HepG2 (cell line): ENCODE data around the gene SGMS1.

Experiments
- CHD4 ChIP-seq: fragments of 200-600 bp; sonication (generic); IDR thresholded peaks from 2 replicates; pipeline ENCODE4 v1.7.0; 2017; ENCODE audit warnings: mild to moderate bottlenecking, low read length, borderline replicate concordance
- ETS1 ChIP-seq: sonication (generic); formaldehyde crosslinking; IDR thresholded peaks from 2 replicates; pipeline ENCODE4 v1.4.0; 2020; ENCODE audit warnings: missing genetic modification reagents
- GTF2F1 ChIP-seq: fragments of 150-350 bp; IDR thresholded peaks from 2 replicates; pipeline ENCODE4 v1.6.1; 2014; ENCODE audit warnings: low read length
- KAT2B ChIP-seq: fragments of 150-350 bp; IDR thresholded peaks from 2 replicates; pipeline ENCODE4 v1.6.1; 2014; ENCODE audit warnings: low read depth, low read length, borderline replicate concordance
- MLLT10 ChIP-seq: sonication (generic); formaldehyde crosslinking; IDR thresholded peaks from 2 replicates; pipeline ENCODE4 v1.4.0; 2020; ENCODE audit warnings: missing genetic modification reagents
- NFAT5 ChIP-seq: sonication (generic); formaldehyde crosslinking; IDR thresholded peaks from 2 replicates; pipeline ENCODE4 v1.4.0; 2020; ENCODE audit warnings: missing genetic modification reagents
- NFIB ChIP-seq: sonication (generic); formaldehyde crosslinking; IDR thresholded peaks from 2 replicates; pipeline ENCODE4 v1.9.0; 2021; ENCODE audit warnings: missing genetic modification reagents, mild to moderate bottlenecking, borderline replicate concordance
- PRDM4 ChIP-seq: sonication (generic); formaldehyde crosslinking; IDR thresholded peaks from 2 replicates; pipeline ENCODE4 v1.9.0; 2021; ENCODE audit warnings: missing genetic modification reagents, borderline replicate concordance
- SNAI1 ChIP-seq: sonication (generic); formaldehyde crosslinking; IDR thresholded peaks from 2 replicates; pipeline ENCODE4 v1.5.0; 2020; ENCODE audit warnings: mild to moderate bottlenecking, missing genetic modification reagents, borderline replicate concordance
- ZNF784 ChIP-seq: sonication (generic); formaldehyde crosslinking; IDR thresholded peaks from 2 replicates; pipeline ENCODE4 v1.5.1; 2020; ENCODE audit warnings: missing genetic modification reagents, mild to moderate bottlenecking, borderline replicate concordance

GRCh38 chr10:50467209-50467608 lies 156.5 kb downstream of the SGMS1 start:
- TF ChIP-seq GTF2F1 (no peak), ETS1 (CRISPR knock-in tag) (no peak), NFIB (CRISPR knock-in tag) (no peak), NFAT5 (CRISPR knock-in tag) (no peak), ZNF784 (CRISPR knock-in tag) (no peak), PRDM4 (CRISPR knock-in tag) (no peak), CHD4 (no peak), MLLT10 (CRISPR knock-in tag) (no peak), KAT2B (no peak), SNAI1 (no peak)
